Medulla oblongata (tissue), 1 donor: ENCODE measurements around the gene TSTD1.
A peak's percentile ranks its signal among the peaks of the same experiment; 100 is the strongest.

Source experiments
- DNase-seq: peaks from one replicate; pipeline ENCODE4 v3.0.0-alpha.2; 2015; ENCODE audit errors: extremely low spot score

The TSTD1 gene, protein sequence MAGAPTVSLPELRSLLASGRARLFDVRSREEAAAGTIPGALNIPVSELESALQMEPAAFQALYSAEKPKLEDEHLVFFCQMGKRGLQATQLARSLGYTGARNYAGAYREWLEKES

DNA sequence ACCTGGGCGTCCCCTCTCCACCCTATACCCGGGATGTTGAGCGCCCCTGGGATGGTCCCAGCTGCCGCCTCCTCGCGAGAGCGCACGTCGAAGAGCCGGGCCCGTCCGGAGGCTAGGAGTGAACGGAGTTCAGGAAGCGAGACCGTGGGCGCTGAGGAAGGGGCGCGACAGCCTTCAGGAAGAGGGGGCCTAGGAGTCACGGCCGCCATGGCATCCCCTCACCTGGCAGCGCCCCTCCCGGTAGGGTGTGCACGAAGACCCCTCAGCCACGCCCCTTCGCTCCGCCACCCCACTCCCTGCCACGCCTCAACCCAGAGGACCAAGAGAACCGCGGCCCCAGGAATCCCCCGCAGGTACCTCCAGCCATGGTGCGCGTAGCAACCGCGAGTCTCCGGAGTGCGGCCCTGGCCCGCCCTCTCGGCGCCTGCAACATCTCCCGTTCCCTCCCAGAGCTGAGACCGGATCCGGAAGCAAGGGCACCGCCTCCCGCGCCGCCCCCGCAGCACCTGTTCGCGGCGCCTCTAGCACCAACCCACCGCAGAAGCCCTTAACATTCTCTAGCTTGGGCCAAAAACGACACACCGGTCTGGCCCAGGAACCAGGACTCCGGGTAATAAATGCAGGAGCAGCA is at the start of gene TSTD1:
TSTD1 (minus strand) TSS at position 442 of the 631 bp plus-strand sequence; CDS start at position 367, 75 bp downstream.
- DNase-seq = no peak

- DNase-seq = no peak
Measured at GRCh38 chr1:161086457-161086856, 47.7 kb upstream of the TSTD1 start.

GRCh38 chr1:161085165-161085564 is 46.4 kb upstream of the TSTD1 start:
- DNase-seq = no peak

GRCh38 chr1:161084597-161084988 is 45.8 kb upstream of the TSTD1 start:
- DNase-seq = no peak

DNA sequence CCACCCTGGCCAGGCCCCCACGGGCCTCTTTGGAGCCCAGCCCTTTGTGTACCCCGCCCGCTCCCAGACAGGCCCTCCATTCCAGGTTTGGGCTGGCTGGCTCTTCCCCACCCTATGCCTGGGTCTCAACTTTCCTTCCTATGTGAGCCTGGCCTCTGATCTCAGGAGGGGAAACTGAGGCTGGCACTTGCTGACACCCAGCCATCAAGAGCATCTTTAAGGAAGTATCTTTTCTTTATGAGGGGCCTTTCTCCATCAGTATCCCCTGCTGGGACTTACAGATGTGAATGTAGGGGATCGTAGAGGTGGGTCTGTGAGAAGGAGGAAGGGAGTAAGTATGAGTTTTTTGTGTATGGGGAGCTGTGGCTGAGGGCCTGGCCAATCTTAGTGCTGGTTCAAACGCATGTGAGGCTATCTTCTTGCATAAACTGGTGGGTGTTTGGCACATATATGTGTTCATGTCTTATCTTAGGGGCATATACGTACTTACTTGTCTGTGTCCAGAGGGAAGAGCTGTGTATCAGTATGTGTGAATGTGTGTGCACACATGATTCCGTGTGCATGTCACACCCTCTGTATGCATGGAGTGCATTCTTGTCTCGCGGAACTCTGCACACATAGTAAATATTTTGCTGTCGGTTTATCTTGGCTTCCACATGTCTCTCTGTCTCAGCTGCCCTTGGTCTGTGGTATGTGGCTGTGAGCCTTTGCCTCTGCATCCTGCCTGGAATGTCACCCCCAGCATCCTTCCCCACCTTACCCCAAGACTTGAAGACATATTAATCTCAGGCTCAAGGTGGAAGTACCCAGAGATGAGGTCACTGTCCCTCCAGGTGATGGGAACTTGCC is 45.2 kb upstream of the TSTD1 start:
- DNase-seq = no peak

DNA sequence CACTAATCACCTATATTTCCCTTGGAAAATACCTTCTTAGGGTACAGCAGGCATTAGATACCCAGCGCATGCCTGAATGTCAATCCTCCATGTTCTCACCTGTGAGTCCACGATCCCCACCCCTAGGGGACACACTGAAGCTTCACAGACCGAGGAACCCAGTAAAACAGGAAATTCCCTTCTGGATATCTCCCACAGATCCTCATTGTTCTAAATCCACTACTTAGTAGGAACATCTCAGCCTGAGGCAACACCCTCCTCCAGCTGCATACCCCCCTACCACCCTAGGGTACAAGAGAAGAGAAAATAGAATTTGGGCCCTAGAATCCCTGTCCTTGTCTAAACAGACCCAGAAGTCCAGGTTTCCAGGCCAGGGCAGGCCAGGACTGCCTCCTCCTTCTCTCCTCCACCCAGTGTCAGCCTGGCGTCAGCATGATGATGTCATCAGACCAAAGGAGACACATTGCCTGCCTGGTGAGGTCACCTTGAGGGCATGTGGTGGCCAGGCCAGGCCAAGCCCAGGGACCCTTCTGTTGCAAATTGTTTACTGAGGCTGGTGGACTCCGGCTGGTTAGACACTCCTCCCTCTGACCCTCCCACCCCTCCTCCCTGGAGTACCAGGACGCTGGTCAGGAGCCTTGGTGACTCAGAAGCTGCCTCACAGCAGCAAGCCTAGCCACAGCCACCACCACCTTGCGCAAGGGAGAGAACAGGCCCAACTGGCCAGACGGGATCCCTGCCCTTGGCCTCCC is 44.4 kb upstream of the TSTD1 start:
- no peak for DNase-seq

DNA sequence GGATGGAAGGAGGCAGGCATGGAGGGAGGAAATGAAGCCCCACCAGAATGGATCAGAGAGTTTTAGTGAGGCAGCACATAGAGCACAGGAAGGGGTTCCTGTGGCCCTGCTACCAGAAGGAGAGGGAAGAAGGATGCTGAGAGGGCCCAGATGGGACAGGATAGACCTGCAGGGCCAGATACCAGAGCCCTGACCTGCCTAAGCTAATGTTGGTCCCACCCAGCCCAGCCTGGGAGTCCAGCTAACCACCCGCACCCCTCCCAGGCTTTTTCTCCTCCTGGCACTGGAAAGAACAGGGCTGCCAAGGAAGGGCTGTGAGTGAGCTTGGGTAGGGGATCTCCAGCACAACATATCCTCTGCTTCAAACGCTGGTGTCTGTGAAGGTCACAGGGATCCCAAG is 43.7 kb upstream of the TSTD1 start:
- no peak for DNase-seq

DNA sequence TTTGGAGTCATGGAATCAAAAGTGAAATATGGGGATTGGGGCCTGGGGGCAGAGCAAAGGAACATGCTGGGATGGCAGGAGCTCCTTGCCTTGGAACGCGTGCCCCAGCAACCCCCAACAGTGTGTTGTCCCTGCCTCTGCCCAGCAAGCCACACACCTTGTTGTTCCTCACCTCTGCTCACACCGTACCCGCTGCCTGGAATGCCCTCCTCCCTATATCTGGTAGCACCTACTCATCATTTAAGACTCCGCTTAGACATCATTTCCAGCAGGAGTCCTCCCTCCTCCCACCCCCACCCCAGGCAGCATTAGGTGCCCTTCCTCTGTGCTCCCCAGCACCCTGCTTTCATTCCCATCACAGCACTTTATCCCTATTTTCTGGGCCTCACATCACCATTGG is 42.8 kb upstream of the TSTD1 start:
- no peak for DNase-seq

GRCh38 chr1:161080441-161081405 is 42.0 kb upstream of the TSTD1 start:
- DNase-seq = no peak

- no peak for DNase-seq
Measured at GRCh38 chr1:161079436-161080110, 40.8 kb upstream of the TSTD1 start.

DNA sequence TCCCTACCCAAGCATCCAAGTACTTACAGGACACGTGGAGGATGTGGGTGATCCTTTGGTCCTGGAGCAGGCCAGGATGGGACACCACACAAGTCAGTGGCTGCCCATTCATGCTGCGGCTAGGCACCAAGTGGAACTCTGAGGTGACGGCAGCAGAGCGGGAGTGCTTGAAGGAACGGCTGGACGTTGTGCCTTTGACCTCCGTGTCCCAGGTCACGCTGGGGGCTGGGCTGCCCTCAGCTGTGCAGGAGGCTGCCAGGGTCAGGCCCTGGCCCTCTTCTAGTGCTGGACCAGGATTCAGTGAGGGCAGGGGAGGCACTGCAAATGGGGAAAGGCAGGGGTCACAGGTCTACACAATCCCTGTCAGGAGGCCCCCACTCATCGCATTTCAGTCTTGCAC is 38.7 kb upstream of the TSTD1 start:
- DNase-seq = no peak

DNA sequence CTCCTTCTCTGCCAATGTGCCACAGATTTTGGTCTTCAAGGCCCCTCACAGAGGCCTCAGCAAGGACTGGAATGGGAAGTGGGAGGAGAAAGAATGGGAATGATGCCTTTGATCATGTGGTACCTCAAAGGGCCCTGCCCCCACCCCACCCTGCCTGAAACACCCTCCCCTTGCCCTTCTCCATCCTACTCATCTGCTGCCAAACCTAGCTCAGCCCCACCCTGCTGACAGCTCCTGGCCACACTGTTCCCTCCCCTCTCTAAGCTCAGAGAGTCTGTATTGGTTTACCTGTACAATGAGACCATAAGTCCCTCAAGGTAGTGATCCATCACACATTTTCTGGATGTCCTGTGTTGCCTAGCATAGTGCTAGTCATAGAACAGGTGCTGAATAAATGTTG is 37.6 kb upstream of the TSTD1 start:
- DNase-seq = no peak

GRCh38 chr1:161074676-161075368 is 36.1 kb upstream of the TSTD1 start:
- no peak for DNase-seq

DNA sequence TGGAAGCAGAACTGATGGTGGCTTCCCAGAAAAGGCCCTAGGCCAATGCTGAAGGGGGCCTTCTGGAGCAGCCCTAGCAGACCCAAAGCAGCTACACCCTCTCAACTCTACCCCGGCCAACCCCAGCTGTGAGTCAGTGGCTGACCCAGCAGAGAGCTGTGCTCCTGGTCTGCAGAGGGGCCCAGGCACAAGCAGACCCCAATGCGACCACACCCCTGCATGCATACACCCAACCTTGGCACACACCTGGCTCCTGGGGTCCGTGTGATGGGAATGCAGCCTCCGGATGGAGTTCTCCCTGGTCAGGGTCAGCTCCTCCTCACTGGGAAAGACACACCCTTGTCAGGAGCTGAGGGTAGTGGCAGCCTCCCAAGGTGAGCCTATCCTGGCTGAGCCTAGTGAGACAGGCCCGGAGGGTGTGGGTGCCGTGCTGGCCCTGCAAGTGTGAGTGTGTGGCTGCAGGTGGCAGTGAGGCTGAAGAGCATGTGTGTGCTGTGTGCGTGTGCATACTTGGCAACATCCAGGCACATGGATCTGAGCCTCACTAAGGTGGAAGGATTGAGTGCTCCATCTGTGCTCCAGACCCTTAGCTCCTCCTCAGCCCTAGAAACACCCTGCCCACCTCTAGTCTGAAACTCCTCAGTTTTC is 34.8 kb upstream of the TSTD1 start:
- DNase-seq = no peak

DNA sequence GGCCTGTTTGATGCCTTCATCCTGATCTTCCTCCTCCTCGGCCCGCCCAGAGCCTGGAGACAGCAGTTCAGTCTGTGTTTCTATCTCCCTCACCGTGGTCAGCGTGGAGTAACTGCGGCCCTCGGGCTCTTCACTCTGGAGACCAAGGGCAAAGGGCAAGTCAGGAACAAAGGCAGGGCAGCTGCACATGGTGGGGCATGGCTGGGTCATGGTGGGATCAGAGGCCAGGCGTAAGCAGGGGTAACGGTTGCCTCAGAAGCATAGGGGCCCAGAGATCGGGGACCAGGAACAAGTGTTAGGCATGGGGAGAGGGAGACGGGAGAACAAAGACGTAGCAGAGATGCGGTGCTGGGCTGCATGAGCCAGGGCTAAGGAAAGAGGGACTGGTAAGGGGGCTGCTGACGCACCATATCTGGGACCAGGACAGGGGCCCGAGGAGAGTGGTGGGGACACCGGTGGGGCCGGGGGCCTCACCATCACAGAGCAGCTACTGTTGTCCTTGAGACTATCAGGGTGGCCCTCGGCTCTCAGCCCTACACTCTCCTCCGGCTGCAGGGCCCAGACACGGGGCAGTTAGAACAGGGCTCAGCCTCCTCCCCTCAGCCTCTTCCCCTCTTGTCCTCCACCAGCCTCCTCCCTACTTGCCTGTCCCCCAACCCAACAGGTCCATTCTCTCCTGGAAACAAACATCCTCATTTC is 34.1 kb upstream of the TSTD1 start:
- no peak for DNase-seq

GRCh38 chr1:161071886-161072371 is 33.2 kb upstream of the TSTD1 start:
- peak; percentile 40 for DNase-seq

DNA sequence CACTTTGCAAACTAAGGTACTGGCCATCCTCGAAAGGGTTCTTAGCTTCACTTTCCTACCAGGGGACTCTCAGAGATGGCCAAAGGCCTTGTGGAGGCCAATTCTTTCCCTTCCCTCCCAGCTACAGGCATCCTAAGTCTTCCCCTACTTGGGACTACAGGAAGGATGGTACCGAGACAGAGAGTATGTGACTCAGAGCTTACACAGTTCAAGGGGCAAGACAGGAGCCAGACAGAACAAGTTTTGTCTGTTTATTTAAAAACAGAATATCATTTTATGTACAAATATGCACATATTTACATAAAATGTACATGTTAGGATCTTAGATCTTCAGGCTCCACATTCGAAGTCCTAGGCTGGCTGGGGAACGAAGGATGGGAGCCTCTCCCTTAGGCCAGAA is 32.0 kb upstream of the TSTD1 start:
- no peak for DNase-seq

DNA sequence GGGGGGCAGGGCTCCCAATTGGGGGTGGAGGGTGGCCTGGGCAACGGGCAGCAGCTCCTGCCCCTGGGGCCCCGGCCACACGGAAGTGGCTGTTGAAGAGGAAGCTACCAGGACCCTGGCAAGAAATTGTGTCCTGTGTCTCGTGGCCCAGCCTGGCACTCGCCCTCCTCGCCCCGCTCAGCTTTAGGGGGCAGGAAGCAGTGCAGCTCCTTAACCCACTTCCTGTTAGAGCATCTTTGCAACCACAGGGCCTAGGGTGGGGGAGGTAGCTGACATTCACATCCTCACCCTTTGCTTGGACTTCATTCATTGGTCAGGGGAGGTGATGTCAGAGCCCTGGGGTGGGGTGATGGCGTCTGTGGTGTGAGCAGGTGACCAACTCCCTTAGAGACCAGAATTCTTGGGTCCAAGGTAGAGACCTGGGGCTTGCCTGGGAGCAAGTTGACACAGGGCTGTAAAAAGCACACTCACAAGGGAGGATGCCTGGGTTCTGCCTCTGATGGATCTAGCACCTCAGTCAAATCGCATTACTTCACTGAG is 31.0 kb upstream of the TSTD1 start, which contains the start of gene ARHGAP30:
ARHGAP30 (minus strand) TSS at position 161 of the 540 bp plus-strand sequence. CDS start 267 bp downstream, outside the sequence.
- DNase-seq = peak; percentile 82
